Stimulated activated CD4-positive, alpha-beta T cell treated with anti-CD3 and anti-CD28 coated beads, Interleukin-12 subunit alpha, Interleukin-12 subunit beta, amount 100 ng/mL, for 4 hours (primary cell): Measurements from ENCODE around the gene MGMT.

Experiments
- DNase-seq: peaks from one replicate; pipeline ENCODE4 v3.0.0-alpha.2; 2020

The MGMT gene

DNA sequence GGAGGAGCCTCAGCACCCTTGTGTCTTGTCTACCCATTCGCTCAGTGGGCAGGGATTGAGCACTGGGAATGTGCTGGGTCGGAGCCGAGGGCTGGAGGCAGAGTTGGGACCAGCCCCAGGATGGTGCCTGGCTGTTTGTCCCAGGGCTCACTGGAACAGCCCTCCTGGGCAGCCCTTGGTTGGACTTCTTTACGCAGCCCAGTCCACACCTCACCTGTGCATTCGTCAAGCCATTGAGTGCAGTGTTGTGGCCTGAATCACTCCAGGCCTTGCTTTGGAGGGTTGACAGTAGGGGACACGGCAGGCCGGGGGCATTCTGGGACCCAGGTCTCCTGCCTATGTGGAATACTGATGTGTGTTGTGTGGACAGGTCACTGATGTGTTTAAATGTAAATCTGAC lies 229.6 kb downstream of the MGMT start:
- DNase-seq, result no peak

DNA sequence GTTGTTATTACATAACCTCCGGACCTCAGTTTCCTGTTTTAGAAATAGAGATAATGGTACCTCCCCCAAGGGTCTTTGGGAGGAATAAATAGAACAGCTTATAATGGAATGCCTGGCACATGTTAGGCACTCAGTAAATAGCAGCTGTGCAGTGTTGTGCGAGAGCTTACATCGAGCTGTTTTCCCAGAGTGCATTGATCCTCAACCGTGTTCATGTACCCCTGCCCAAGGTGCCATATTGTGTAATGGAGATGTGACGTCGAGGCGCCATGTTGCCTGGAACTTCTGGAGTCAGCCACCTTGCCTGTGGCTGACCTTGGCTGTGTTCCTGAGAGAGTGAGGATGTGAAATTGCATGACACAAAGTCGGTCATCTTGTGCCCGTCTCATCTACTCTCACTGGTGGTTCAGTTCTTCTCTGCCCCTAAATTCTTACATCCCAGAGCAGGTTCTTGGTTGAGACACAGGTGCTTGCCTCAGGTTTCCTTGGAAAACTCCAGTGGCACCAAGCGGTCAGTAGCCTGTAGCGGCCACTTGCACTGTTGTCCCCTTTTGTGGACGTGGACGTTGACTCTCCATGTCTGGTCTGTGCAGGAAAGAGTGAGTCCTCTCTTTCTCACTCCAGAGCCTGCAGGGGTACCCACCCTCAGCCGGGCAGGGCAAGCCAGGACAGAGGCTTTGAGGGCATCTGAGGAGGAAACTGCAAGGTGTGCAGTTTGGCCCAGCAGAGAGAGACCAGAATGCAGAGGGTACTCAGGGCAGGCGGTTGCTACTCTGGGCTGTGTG lies 230.6 kb downstream of the MGMT start:
- no peak for DNase-seq

DNA sequence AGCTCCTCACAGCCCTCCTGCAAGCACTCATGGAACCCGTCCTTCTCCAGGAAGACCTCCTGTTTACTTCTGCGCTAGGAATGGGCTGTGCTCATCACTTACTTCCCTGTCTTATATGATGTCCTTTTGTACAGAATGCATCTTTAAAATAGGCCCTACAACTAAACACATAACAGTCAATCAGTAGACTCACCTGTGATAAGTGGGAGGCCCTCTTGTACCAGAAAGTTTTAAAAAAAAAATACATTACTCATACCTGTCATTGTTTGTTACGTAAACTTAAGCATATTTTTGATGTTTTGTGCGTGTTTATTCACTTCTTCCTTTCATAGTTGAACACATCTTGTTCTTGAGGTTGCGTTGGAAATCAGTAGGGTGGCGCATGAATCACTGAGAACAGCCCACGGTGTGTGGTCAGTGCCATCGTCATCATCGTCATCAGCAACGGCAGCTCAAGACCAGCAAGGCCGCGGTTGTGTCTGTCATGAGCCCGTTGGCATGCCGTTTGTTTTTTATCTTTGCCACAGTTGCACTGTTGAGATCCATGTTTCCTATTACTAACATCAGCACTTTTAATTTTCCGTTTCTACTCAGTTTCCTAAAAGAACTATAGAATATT lies 232.8 kb downstream of the MGMT start:
- no peak for DNase-seq

DNA sequence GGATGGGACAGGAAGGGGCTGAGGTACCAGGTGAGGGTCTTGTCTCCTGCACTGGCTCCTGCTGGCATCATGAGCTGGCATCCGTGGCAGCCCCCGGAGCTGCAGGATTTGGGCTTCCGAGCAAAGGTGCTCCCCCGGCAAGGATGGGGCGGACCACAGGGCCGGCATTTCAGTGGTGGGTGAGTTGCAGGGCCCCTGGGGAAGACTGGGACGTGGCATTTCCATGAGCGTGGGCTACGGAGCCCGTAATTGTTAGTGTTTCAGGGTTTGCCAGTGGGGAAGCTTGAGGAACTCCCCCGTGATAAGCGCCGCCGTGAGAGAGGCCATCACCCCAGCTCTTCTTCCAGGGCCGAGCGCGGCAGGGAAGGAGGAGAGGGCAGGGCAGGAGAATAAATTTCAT lies 235.6 kb downstream of the MGMT start:
- DNase-seq, result no peak

GRCh38 chr10:129703287-129704137 lies 236.5 kb downstream of the MGMT start:
- DNase-seq, result no peak

- DNase-seq, result no peak
Measured at GRCh38 chr10:129704225-129704624, 237.2 kb downstream of the MGMT start.

GRCh38 chr10:129704786-129705525 lies 237.9 kb downstream of the MGMT start:
- no peak for DNase-seq

GRCh38 chr10:129705676-129706075 lies 238.6 kb downstream of the MGMT start:
- no peak for DNase-seq

- no peak for DNase-seq
Measured at GRCh38 chr10:129706081-129706480, 239.0 kb downstream of the MGMT start.

GRCh38 chr10:129706523-129706922 lies 239.5 kb downstream of the MGMT start:
- no peak for DNase-seq

DNA sequence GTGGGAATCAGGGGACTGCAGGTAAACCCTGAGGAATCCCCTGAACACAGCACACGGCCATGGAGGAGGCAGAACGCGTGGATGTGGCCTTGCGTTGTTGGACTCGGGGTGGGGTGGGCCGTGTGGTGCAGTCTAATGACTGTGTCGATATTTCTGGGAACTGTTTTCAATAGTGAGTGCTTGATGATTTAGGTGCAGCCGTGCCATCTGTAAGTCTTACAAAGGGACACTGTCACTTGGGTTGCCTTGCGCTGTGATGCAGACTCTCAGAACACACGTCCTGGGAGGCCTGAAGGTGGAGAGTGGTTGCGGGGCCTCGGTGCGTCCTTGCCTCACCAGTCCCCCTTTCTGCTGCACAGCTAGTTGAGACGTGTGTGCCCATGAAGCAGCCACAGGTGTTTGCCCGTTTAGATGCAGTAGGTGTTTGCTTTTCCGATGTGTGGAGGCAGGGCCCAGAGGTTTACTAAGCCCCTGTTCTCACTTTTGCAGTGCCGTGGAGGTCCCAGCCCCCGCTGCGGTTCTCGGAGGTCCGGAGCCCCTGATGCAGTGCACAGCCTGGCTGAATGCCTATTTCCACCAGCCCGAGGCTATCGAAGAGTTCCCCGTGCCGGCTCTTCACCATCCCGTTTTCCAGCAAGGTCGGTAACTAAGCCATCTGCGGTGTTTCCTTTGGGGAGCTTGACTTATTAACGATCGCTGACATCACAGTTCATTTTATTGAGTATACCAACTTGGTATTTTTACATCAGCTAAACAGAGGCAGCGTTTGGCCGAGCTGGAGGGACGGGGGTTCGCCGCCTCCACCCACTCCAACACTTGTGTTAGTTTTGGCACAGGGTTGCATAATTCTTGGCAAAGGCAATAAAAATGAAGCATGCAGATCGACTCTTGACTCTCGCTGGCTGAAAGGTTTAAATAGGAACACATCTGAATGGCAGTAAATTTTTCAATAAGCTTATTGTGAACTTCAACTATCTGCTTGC lies 240.7 kb downstream of the MGMT start:
- DNase-seq, result no peak

DNA sequence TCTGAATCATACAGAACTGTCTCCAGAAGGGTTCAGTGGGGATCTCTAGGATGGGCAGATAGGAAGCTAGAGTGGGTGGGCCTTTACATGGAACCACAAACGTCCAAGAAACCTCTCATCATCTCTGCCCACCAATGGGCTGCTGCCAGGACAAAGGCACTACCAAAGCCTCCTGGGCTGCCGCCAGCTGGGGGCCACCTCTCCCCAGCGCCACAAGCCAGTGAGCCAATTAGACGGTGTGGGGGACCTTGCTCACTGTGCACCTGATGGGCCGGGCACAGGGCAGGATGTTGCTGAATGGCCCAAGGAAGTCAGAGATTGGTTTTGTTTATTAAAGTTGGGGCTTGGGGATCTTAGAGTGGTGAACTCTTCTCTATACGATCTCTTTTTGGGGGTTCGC lies 242.1 kb downstream of the MGMT start:
- no peak for DNase-seq

- no peak for DNase-seq
Measured at GRCh38 chr10:129709627-129710509, 242.8 kb downstream of the MGMT start.

DNA sequence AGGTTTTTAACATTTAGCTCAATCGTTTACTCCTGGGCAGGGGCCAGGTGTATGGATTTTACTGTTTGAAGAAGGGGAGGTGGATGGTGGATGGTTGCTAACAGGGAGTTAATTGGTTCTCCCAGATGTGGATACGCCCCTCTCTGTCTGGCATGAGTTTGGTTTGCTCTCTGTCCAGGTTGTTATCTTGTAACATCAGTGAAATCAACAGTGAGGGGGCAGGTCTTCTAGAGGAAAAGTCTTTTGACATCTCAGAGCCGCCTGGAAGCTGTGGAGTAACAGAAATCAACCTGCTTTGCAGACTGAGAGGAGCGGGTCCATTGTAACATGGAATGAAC lies 243.4 kb downstream of the MGMT start:
- no peak for DNase-seq

- no peak for DNase-seq
Measured at GRCh38 chr10:129711291-129711690, 244.2 kb downstream of the MGMT start.

GRCh38 chr10:129712000-129712399 lies 245.0 kb downstream of the MGMT start:
- no peak for DNase-seq

- no peak for DNase-seq
Measured at GRCh38 chr10:129713659-129714265, 246.7 kb downstream of the MGMT start.

DNA sequence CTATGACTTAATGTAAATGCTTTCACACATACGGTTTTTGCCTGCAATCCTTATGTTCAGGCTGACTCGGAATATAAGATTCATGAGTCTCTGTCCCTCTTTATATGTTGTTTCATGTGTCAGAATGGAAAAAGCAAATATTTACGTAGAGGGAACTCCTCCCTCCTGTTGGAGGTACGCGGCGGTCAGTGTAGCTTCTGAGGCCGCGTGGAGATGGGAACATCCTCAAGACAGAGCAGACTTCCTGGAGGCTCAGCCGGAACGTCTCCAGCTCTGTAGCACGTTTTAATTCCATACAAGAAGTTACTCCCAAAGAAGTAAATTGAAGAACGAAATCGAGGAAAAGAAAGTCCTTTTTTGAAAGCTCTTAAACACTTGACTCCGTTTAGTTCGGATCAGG lies 248.8 kb downstream of the MGMT start:
- DNase-seq, result no peak

DNA sequence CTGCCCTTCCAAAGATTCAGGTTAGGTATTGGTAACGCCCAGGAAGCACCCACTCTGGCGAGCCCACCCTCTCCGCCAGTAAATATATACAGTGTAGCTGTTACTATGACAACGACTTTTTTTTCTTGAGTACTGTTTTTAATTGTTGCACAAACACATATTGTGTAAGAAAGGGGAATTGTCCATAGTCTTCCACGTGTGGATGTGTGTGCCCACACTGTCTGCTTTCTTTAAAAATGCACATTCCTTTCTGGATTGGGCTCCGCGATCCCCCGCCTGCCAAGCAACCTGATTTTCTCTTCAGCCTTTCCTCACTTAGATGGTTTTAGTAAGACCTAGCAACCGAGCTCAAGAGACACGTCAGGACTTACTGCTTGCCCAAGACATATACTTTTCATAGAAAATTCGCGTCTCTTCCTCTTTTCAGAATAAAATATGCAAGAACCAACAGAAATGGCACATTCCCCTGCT lies 249.2 kb downstream of the MGMT start:
- no peak for DNase-seq

- DNase-seq, result no peak
Measured at GRCh38 chr10:129716881-129717280, 249.8 kb downstream of the MGMT start.
